Body of pancreas (tissue), 4 donors: Measurements from ENCODE around the gene KCNMB4.

Experiments used
- POLR2A ChIP-seq, 3 donors: fragments of 450-650 bp; IDR thresholded peaks; one replicate each; pipeline ENCODE4 v1.6.1; 2016; ENCODE audit warnings: antibody characterized with exemption in 3 of 3, mild to moderate bottlenecking in 2 of 3
- TF ChIP-seq, protein P1 (sequence below), 7 experiments: fragments of 450-650 bp in 4 of 7; fragments of 200-600 bp in 3 of 7; sonication (generic) in 3 of 7; IDR thresholded peaks; one replicate each; pipeline ENCODE4 v1.5.1; 2016 to 2019; ENCODE audit warnings: antibody characterized with exemption in 7 of 7

GRCh38 chr12:70467918-70468733 is 102.0 kb downstream of the KCNMB4 start:
- no peak for TF ChIP-seq POLR2A (IDR thresholded peaks at IDR 0.05)
- TF ChIP-seq, protein P1, sequence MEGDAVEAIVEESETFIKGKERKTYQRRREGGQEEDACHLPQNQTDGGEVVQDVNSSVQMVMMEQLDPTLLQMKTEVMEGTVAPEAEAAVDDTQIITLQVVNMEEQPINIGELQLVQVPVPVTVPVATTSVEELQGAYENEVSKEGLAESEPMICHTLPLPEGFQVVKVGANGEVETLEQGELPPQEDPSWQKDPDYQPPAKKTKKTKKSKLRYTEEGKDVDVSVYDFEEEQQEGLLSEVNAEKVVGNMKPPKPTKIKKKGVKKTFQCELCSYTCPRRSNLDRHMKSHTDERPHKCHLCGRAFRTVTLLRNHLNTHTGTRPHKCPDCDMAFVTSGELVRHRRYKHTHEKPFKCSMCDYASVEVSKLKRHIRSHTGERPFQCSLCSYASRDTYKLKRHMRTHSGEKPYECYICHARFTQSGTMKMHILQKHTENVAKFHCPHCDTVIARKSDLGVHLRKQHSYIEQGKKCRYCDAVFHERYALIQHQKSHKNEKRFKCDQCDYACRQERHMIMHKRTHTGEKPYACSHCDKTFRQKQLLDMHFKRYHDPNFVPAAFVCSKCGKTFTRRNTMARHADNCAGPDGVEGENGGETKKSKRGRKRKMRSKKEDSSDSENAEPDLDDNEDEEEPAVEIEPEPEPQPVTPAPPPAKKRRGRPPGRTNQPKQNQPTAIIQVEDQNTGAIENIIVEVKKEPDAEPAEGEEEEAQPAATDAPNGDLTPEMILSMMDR (IDR thresholded peaks at IDR 0.05): no peak
